Measurements from ENCODE around the gene FUNDC1.

DNA sequence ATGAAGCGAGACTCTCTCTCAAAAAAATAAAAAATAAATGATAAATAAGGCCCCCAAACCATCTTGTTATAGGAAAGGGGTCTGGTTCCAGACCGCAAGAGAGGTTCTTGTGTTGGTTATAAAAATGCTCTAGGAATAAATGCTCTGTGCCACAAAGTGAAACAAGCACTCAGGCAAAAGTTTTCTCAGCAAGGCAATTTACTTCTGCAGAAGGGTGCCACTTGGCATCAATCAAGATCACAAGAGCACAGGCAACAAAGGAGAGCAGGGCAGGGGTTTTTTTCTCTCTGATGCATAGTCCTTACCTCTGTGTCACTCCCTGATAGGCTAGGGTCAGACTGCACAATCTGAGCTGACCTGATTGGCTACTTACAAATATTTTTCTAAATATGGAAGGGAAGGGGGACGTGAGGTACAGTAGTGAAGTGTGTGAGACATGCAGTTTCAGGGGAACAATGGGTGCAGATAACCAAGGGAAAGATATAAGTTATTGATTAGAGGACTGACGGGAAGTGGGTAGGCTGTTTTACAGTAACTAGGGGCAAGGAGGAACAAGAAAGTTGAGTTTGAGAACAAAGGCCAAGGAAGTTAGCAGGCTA, 29.8 kb upstream of the FUNDC1 start:
- TF ChIP-seq, protein P1, sequence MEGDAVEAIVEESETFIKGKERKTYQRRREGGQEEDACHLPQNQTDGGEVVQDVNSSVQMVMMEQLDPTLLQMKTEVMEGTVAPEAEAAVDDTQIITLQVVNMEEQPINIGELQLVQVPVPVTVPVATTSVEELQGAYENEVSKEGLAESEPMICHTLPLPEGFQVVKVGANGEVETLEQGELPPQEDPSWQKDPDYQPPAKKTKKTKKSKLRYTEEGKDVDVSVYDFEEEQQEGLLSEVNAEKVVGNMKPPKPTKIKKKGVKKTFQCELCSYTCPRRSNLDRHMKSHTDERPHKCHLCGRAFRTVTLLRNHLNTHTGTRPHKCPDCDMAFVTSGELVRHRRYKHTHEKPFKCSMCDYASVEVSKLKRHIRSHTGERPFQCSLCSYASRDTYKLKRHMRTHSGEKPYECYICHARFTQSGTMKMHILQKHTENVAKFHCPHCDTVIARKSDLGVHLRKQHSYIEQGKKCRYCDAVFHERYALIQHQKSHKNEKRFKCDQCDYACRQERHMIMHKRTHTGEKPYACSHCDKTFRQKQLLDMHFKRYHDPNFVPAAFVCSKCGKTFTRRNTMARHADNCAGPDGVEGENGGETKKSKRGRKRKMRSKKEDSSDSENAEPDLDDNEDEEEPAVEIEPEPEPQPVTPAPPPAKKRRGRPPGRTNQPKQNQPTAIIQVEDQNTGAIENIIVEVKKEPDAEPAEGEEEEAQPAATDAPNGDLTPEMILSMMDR (conservative IDR thresholded peaks at IDR 0.05): no peak
- TF ChIP-seq ZFX (IDR thresholded peaks at IDR 0.05): no peak
